IPS-18c (cell line): Measurements from ENCODE around the gene NME4.
A peak's percentile ranks its signal among the peaks of the same experiment; 100 is the strongest.
"Not testable (repeated sequence)": the region's sequence is repeated elsewhere in the genome, so short reads cannot be mapped to it uniquely, and the experiment has no call there.

Source experiments
- H3K4me3 ChIP-seq: 2 replicates; pipeline ENCODE4 v1.7.0; 2013; ENCODE audit warnings: low read depth, mild to moderate bottlenecking, low read length, moderate library complexity; ENCODE audit not compliant: insufficient read depth
- H3K9me3 ChIP-seq: one replicate; pipeline ENCODE4 v1.6.1; 2013; ENCODE audit warnings: mild to moderate bottlenecking, low read length, moderate library complexity; ENCODE audit not compliant: control insufficient read depth, insufficient read depth

NME4 gene

GRCh38 chr16:361872-362701, 34.9 kb upstream of the NME4 start:
- Histone ChIP-seq H3K9me3 (no peaks in the 10 kb centered on the region), H3K4me3 (no peak overlapping the region)

GRCh38 chr16:362702-362999, 34.3 kb upstream of the NME4 start:
- H3K9me3 ChIP-seq, H3K4me3 ChIP-seq: not testable (repeated sequence)

GRCh38 chr16:363110-363765, 33.8 kb upstream of the NME4 start:
- H3K9me3 ChIP-seq, result no peaks in the 10 kb centered on the region
- no peak overlapping the region for H3K4me3 ChIP-seq

GRCh38 chr16:363766-364490, 33.1 kb upstream of the NME4 start:
- Histone ChIP-seq H3K9me3 (no peaks in the 10 kb centered on the region), H3K4me3 (no peak overlapping the region)

DNA sequence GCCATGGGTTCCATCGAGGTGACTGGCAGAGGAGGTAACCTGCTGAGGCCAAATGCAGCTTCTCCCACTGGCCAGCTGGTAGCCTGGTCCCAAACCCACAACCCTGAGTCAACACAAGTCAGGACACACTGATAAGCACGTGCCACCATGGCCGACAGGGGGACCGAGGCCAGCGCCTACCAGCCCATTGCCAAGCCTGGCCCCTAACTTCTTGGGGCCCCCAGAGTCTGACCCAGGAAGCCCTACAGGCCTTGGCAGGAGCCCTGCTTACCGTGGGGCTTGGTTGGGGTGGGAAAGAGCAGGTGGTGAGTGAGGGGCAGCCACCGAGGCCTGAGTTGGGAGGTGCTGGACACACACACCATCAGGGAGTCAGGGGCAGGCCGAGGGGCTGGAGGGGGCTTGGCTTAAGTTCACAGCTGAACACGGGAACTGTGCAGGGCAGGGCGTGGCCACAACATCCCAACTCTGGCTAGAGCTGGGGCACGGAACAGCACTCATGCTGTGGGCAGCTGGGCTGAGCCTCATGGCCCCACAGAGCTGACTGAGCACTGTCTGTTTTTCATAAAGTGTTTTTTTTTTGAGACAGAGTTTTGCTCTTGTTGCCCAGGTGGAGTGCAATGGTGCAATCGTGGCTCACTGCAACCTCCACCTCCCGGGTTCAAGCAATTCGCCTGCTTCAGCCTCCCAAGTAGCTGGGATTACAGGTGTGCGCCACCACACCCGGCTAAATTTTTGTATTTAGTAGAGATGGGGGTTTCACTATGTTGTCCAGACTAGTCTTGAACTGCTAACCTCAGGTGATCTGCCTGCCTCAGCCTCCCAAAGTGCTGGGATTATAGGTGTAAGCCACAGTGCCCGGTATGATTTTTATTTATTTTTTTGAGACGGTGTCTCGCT, 32.2 kb upstream of the NME4 start:
- H3K9me3 ChIP-seq, result no peaks in the 10 kb centered on the region
- H3K4me3 ChIP-seq, result no peak overlapping the region

DNA sequence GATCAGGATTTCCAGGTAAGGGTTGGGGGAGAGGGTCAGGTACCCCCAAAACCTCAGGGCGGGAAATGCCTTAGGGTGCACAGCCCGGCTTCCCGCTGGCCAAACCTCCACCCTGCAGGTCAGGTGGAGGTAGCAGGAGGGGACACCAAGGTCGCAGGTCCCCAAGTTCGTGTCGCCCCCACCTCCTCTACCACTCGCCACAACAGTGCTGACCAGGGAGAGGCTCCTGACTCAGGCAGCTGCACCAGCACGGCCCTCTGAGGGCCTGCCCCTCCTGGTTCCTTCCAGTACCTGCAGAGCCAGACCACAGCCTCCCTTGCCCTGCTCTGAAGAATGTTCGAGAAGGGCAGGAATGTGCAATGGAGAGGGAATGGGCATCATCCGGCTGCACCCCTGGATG, 30.5 kb upstream of the NME4 start:
- no peak overlapping the region for H3K4me3 ChIP-seq
- no peaks in the 10 kb centered on the region for H3K9me3 ChIP-seq

DNA sequence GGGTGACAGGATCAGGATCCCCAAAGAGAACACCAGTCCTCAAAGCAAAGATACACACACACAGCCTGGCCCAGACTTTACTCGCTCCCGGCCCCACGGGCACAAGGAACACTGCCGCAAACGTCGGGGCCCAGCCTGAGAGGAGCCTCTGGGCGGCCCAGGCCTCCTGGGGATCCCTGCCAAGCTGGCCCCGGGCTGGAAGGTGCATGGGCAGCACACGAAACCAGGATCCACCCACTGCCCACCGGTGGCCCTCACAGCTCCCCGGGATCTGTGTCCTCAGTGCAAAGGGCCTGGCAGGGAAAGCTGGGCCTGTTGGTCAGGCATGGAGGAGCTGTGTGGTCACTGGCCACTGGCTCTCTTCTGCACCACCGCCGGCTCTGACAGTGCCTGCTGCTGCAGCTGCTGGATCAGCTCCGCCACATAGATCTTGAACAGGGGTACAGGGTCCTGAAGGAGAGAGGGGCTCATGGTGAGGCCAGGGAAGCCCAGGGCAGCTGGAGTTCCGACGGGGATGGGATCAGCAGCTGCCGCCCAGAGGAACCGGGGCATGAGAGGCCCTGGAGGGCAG, 29.6 kb upstream of the NME4 start:
- H3K9me3 ChIP-seq, result no peaks in the 10 kb centered on the region
- no peak overlapping the region for H3K4me3 ChIP-seq

GRCh38 chr16:368388-369158, 28.4 kb upstream of the NME4 start:
- H3K9me3 ChIP-seq, result no peaks in the 10 kb centered on the region
- no peak overlapping the region for H3K4me3 ChIP-seq

- peak overlapping the region; percentile 55 for H3K4me3 ChIP-seq
Measured at GRCh38 chr16:369275-369865, 27.6 kb upstream of the NME4 start.

GRCh38 chr16:369866-370436, 27.0 kb upstream of the NME4 start:
- no peaks in the 10 kb centered on the region for H3K9me3 ChIP-seq
- H3K4me3 ChIP-seq, result peak overlapping the region; percentile 55

More at GRCh38 chr16:369275-369865, 27.6 kb upstream of the NME4 start:
- H3K9me3 ChIP-seq, result no peaks in the 10 kb centered on the region

- peak within 1 kb of the TSS; percentile 55 for H3K4me3 ChIP-seq
- no peaks in the 10 kb centered on the region for H3K9me3 ChIP-seq
Measured at GRCh38 chr16:370443-370842, 26.6 kb upstream of the NME4 start, which contains the start of gene MRPL28. Gene MRPL28 (minus strand): TSS chr16:370538. CDS start chr16:370218, 320 bp downstream.

DNA sequence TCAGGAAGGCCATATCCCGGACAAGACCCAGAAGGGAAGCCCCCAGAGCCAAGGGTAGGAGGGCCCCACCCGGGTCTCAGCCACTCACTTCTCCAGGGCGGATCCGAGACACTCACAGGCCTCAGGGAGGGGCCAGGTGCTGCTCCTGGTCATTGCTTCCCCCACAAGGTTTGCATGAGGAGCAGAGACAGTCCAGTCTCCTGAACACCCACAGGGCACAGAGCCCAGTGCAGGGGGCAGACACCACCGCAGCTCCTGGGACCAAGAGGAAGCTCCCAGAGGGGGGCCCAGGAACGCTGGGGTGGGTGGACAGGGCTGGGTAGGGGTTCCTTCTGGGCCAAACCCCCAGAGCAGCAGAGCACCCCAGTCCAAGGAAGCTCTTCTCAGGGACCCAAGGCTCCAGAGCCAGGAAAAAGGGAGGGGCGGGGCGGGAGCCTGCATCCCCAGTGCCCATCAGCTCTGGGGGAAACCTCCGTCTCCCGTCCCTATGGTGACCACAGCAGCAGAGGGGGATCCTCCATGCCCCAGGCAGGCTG, 26.0 kb upstream of the NME4 start:
- no peak overlapping the region for H3K4me3 ChIP-seq
- no peaks in the 10 kb centered on the region for H3K9me3 ChIP-seq

- Histone ChIP-seq H3K9me3 (no peaks in the 10 kb centered on the region), H3K4me3 (no peak overlapping the region)
Measured at GRCh38 chr16:371515-372301, 25.3 kb upstream of the NME4 start.

DNA sequence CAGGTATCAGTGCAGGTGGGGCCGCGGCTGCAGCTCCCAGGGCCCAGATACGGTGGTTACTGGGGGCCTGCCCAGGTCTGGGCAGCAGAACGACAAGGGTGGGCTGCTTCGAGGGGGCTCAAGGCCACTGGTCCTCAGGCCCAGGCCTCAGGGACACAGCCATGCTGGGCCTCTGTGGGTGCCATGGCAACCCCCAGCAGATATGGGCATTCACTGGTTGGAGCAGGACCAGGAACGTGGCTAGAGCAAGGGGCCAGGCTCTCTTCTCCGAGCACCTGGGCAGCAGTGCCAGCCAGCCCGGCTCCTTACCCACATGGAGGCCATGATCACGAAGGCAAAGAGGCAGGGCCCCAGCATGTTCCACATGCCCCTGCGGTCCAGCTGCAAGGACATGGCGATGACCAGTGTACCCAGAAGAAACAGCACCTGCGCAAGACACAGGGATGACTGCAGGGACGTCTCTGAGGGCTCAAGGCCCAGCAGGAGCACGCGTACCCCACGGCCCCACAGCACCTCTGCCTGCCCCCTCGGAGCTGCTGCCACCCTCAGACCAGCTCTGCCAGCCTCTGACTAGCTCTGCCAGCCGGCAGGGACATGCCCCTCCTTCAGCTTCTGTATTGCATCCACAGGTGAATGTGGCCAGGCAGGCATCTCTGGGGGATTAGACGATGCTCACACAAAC, 24.6 kb upstream of the NME4 start:
- Histone ChIP-seq H3K9me3 (no peaks in the 10 kb centered on the region), H3K4me3 (no peak overlapping the region)
